K562 (cell line): ENCODE results near the gene SLC25A26.

ENCODE experiments used
- CTCF ChIP-seq, 3 experiments: IDR thresholded peaks in 2 of 3; conservative IDR thresholded peaks in 1 of 3; 2 replicates each; pipeline ENCODE4 v1.5.1; 2011 to 2012; ENCODE audit warnings: low read length in 3 of 3, mild to moderate bottlenecking in 3 of 3, control low read depth in 2 of 3, improper control_type of control experiment in 1 of 3, inconsistent platforms in 1 of 3, low read depth in 1 of 3, mixed read lengths in 1 of 3, moderate library complexity in 1 of 3; ENCODE audit not compliant: insufficient read depth in 2 of 3
- ELK3 ChIP-seq: fragments of 450-650 bp; formaldehyde crosslinking; IDR thresholded peaks from 2 replicates; pipeline ENCODE4 v1.4.0; 2020; ENCODE audit warnings: mild to moderate bottlenecking
- POLR2A ChIP-seq: fragments of 450-650 bp; conservative IDR thresholded peaks from 2 replicates; pipeline ENCODE4 v1.6.1; 2016
- RAD21 ChIP-seq, 2 experiments: fragments of 250-450 bp in 1 of 2; fragments of 450-650 bp in 1 of 2; sonication (Bioruptor Pico) in 1 of 2; formaldehyde crosslinking in 1 of 2; IDR thresholded peaks in 1 of 2; conservative IDR thresholded peaks in 1 of 2; 2 replicates each; pipeline versions ENCODE4 v1.4.0 to v1.8.0; 2020 to 2022; ENCODE audit warnings: mild to moderate bottlenecking in 2 of 2, moderate library complexity in 1 of 2

- TF ChIP-seq POLR2A (no peak), ELK3 (CRISPR knock-in tag) (no peak), RAD21 (CRISPR knock-in tag; conservative IDR thresholded peaks at IDR 0.05 in 1 of 2, IDR thresholded peaks at IDR 0.05 in 1 of 2) (no peak), CTCF (IDR thresholded peaks at IDR 0.05 in 2 of 3, conservative IDR thresholded peaks at IDR 0.05 in 1 of 3; ENCODE audit: insufficient read depth in 2 of 3, low read depth in 1 of 3, low read length in 3 of 3) (no peak)
These were observed 127.9 kb downstream of the SLC25A26 start for GRCh38 chr3:66348704-66349103.
